GM21825 (cell line): ENCODE data around the gene PDZD4.
"Not testable (repeated sequence)": the region's sequence is repeated elsewhere in the genome, so short reads cannot be mapped to it uniquely, and the experiment has no call there.

Source experiments
- ATAC-seq: cut with Tn5 transposase; IDR thresholded peaks from one replicate; pipeline ENCODE4 v1.9.1; 2021; ENCODE audit warnings: mild to moderate bottlenecking, moderate library complexity; ENCODE audit not compliant: unreplicated experiment

Gene PDZD4

GRCh38 chrX:153836921-153837320 lies 6.6 kb upstream of the PDZD4 start:
- ATAC-seq: no peak

GRCh38 chrX:153832728-153833127 lies 2.4 kb upstream of the PDZD4 start:
- no peak for ATAC-seq

GRCh38 chrX:153831429-153832150 lies 1.2 kb upstream of the PDZD4 start:
- no peak for ATAC-seq

- ATAC-seq: no peak
These were observed 490 bp upstream of the PDZD4 start for GRCh38 chrX:153830640-153831428.

- ATAC-seq: no peak
These were observed 870 bp downstream of the PDZD4 start for GRCh38 chrX:153829549-153829798.

GRCh38 chrX:153828723-153829548 lies 1.4 kb downstream of the PDZD4 start:
- no peak for ATAC-seq

GRCh38 chrX:153828308-153828707 lies 2.0 kb downstream of the PDZD4 start:
- no peak for ATAC-seq

GRCh38 chrX:153827903-153828302 lies 2.4 kb downstream of the PDZD4 start:
- ATAC-seq: no peak

- no peak for ATAC-seq
These were observed 3.3 kb downstream of the PDZD4 start for GRCh38 chrX:153827016-153827415.

- no peak for ATAC-seq
These were observed 5.3 kb downstream of the PDZD4 start for GRCh38 chrX:153825042-153825441.

- ATAC-seq: no peak
These were observed 6.0 kb downstream of the PDZD4 start for GRCh38 chrX:153824348-153824747.

- no peak for ATAC-seq
These were observed 9.3 kb downstream of the PDZD4 start for GRCh38 chrX:153821066-153821465.

- ATAC-seq: no peak
These were observed 9.7 kb downstream of the PDZD4 start for GRCh38 chrX:153820601-153821000.

GRCh38 chrX:153819384-153820040 lies 10.8 kb downstream of the PDZD4 start:
- no peak for ATAC-seq

GRCh38 chrX:153818571-153819383 lies 11.6 kb downstream of the PDZD4 start:
- ATAC-seq: no peak

- ATAC-seq: not testable (repeated sequence)
These were observed 12.3 kb downstream of the PDZD4 start for GRCh38 chrX:153818064-153818463.

GRCh38 chrX:153816831-153817690 lies 13.3 kb downstream of the PDZD4 start:
- ATAC-seq: no peak

- ATAC-seq: no peak
These were observed 15.6 kb downstream of the PDZD4 start for GRCh38 chrX:153814591-153815315.

GRCh38 chrX:153813161-153813560 lies 17.2 kb downstream of the PDZD4 start:
- ATAC-seq: no peak
